ENCODE measurements around the gene SPTBN1.

GRCh38 chr2:54569745-54570301, 113.7 kb downstream of the SPTBN1 start:
- TF ChIP-seq ZNF384 (IDR thresholded peaks at IDR 0.05) = no peak
- no peak for TF ChIP-seq FOXM1 (IDR thresholded peaks at IDR 0.05; ENCODE audit: borderline replicate concordance)
- TF ChIP-seq BHLHE40 (IDR thresholded peaks at IDR 0.05; ENCODE audit: borderline replicate concordance) = no peak
- no peak for TF ChIP-seq NFRKB (IDR thresholded peaks at IDR 0.05)

Measured in HEK293T (cell line).